Measurements from ENCODE around the gene STK39. TPM values are rescaled to one million over a fixed set of nuclear protein-coding genes. Genes with fewer than 3 reads are reported as not detected.

Gene STK39
- polyA plus RNA-seq, 2 of the 4 experiments (the other 2 are of a cell fraction), result 14.2 to 27.2 TPM

- no peak for TF ChIP-seq HES2 (IDR thresholded peaks at IDR 0.05)
- TF ChIP-seq PHF8 (IDR thresholded peaks at IDR 0.05; ENCODE audit: borderline replicate concordance, low read depth), result no peak
- no peak for TF ChIP-seq RFX5 (IDR thresholded peaks at IDR 0.05)
Measured at GRCh38 chr2:168211664-168212163, 35.7 kb downstream of the STK39 start (continued).

GRCh38 chr2:168210895-168211570 lies 36.4 kb downstream of the STK39 start:
- peaks cover 25% of the 10 kb centered on the region for H3K4me1 ChIP-seq
- no peak overlapping the region for H3K4me3 ChIP-seq
- ATAC-seq, result peak; percentile 95
- no peak for FAIRE-seq
- peak; percentile 67 to 89 for DNase-seq (ENCODE audit: low read depth in 1 of 2, low spot score in 1 of 2)
- peak overlapping the region; percentile 43 to 78 for H3K27ac ChIP-seq
- 21% methylated on average over 3 of the region's 3 CpGs for WGBS (ENCODE audit: missing lambda C conversion rate)
- TF ChIP-seq RFX5 (IDR thresholded peaks at IDR 0.05) (no peak), HES2 (IDR thresholded peaks at IDR 0.05) (peak; percentile 79), JUNB (IDR thresholded peaks at IDR 0.05) (peak; percentile 97), ATOH8 (CRISPR knock-in tag; IDR thresholded peaks at IDR 0.05; ENCODE audit: low read depth) (peak; percentile 51; the same call in 1 of the 2 replicates), JUN (IDR thresholded peaks at IDR 0.05) (peak; percentile 76 to 91; a peak in 4 of 5 replicates), EHMT2 (IDR thresholded peaks at IDR 0.05; ENCODE audit: low read depth) (no peak), CEBPB (IDR thresholded peaks at IDR 0.05) (peak; percentile 96 to 98), BCL3 (IDR thresholded peaks at IDR 0.05) (peak; percentile 73; the same call in 2 of the 3 replicates), RAD21 (conservative IDR thresholded peaks at IDR 0.05 in 1 of 2, IDR thresholded peaks at IDR 0.05 in 1 of 2) (peak in 1 of 2 experiments; percentile 18; a peak in 1 of 5 replicates), EP300 (IDR thresholded peaks at IDR 0.05) (peak; percentile 73 to 82; a peak in 4 of 5 replicates), HOXB13 (CRISPR knock-in tag; IDR thresholded peaks at IDR 0.05; ENCODE audit: low read depth) (0 out of 2 replicates have a peak, but pooled peaks have one; percentile 24), FOSL2 (IDR thresholded peaks at IDR 0.05) (peak; percentile 94), FOSL2 (CRISPR knock-in tag; IDR thresholded peaks at IDR 0.05) (peak; percentile 93), POLR2A (IDR thresholded peaks at IDR 0.05; ENCODE audit: low read length) (no peak), GATA3 (IDR thresholded peaks at IDR 0.05; ENCODE audit: borderline replicate concordance) (peak; percentile 95), PHF8 (IDR thresholded peaks at IDR 0.05; ENCODE audit: borderline replicate concordance, low read depth) (no peak)
- no peaks in the 10 kb centered on the region for H3K9me3 ChIP-seq
- POLR2A ChIA-PET, result no interaction called here
- CTCF ChIA-PET, result no interaction called here
- peak overlapping the region; percentile 59 for H3K4me2 ChIP-seq

- POLR2A ChIA-PET, result no interaction called here
- Histone ChIP-seq H3K9me3 (no peaks in the 10 kb centered on the region), H3K4me1 (peaks cover 25% of the 10 kb centered on the region), H3K4me3 (no peak overlapping the region), H3K27ac (peak overlapping the region; percentile 39 to 78), H3K4me2 (peak overlapping the region; percentile 59)
- FAIRE-seq (no peak), ATAC-seq (no peak), DNase-seq (ENCODE audit: low read depth in 1 of 2, low spot score in 1 of 2) (no peak)
- CTCF ChIA-PET, result no interaction called here
- WGBS (ENCODE audit: missing lambda C conversion rate), result 83% methylated on average over 9 of the region's 9 CpGs
- TF ChIP-seq SREBF2 (IDR thresholded peaks at IDR 0.05), result no peak
- no peak for TF ChIP-seq PBX3 (IDR thresholded peaks at IDR 0.05)
- no peak for TF ChIP-seq ZNF302 (CRISPR knock-in tag; IDR thresholded peaks at IDR 0.05)
- TF ChIP-seq PHF8 (IDR thresholded peaks at IDR 0.05; ENCODE audit: borderline replicate concordance, low read depth), result no peak
- no peak for TF ChIP-seq REST (IDR thresholded peaks at IDR 0.05)
- TF ChIP-seq NFE2L2 (conservative IDR thresholded peaks at IDR 0.05; ENCODE audit: low read length), result no peak
- no peak for TF ChIP-seq NPAS2 (CRISPR knock-in tag; IDR thresholded peaks at IDR 0.05; ENCODE audit: borderline replicate concordance)
- TF ChIP-seq ESRRA (IDR thresholded peaks at IDR 0.05; ENCODE audit: borderline replicate concordance, low read length), result no peak
- TF ChIP-seq NR3C1 (IDR thresholded peaks at IDR 0.05), result no peak
- no peak for TF ChIP-seq ZSCAN20 (CRISPR knock-in tag; IDR thresholded peaks at IDR 0.05)
- no peak for TF ChIP-seq RNF2 (IDR thresholded peaks at IDR 0.05; ENCODE audit: borderline replicate concordance, low read depth)
- no peak for TF ChIP-seq ZC3H11A (IDR thresholded peaks at IDR 0.05)
- TF ChIP-seq RFX5 (IDR thresholded peaks at IDR 0.05), result no peak
Measured at GRCh38 chr2:168210216-168210894, 37.0 kb downstream of the STK39 start.

All from A549 (cell line).